Bronchial epithelial cell (primary cell): Measurements from ENCODE around the gene DERL3. TPM values are rescaled to one million over a fixed set of nuclear protein-coding genes. Genes with fewer than 3 reads are reported as not detected.

Source experiments
- DNase-seq: peaks from one replicate; pipeline ENCODE4 v3.0.0-alpha.2; 2010; ENCODE audit warnings: low read depth
- FAIRE-seq: peaks from 2 replicates; lab custom pipeline; 2011; peaks lifted over from hg19 to GRCh38; lab: Jason Lieb, UNC
- H3K27me3 ChIP-seq: 2 replicates; pipeline ENCODE4 v1.5.1; 2011; ENCODE audit warnings: low read length; ENCODE audit not compliant: control insufficient read depth, insufficient read depth
- H3K36me3 ChIP-seq: 2 replicates; pipeline ENCODE4 v1.5.1; 2011; ENCODE audit warnings: low read length; ENCODE audit not compliant: control insufficient read depth, insufficient read depth
- H3K4me3 ChIP-seq: 2 replicates; pipeline ENCODE4 v1.5.1; 2011; ENCODE audit warnings: mild to moderate bottlenecking, low read depth, low read length, control low read depth
- total RNA-seq: library from RNA; depleted of rRNA; stranded (reverse); fragments of >200 nt; gene quantifications from 2 replicates; pipeline ENCODE4 v1.2.1, GENCODE V29; 2014
- TF ChIP-seq, protein P1 (sequence below): IDR thresholded peaks from 2 replicates; pipeline ENCODE4 v1.5.1; 2011; ENCODE audit warnings: mild to moderate bottlenecking, moderate library complexity, low read length, control low read depth, inconsistent platforms; ENCODE audit not compliant: insufficient read depth, severe bottlenecking

The DERL3 gene
- total RNA-seq, 1 donor from 2014 or later = 0.26 TPM

DNA sequence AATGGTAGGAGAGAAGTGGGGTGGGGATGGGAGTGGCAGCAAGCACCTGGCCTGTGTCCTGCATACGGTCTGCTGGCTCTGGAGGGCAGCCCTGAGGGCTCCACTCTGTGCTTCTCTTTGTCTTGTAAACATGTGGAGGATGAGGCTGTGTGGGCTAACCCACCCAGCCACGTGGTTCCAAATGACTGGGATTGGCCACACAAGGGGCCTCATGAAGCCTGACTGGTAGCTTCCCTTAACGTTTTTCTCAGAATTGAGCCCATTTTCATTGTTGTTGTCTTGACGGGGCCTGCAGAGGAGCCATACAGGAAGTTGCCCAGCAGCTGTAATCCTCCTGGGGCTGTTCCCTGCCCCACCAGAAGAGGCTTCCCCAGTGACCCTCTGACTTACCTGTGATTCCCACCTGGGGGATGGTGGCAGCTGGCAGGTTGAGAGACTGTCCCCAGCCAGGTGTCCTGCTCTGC is 18.0 kb downstream of the DERL3 start:
- no peaks in the 10 kb centered on the region for H3K27me3 ChIP-seq
- FAIRE-seq (no peak), DNase-seq (no peak)
- TF ChIP-seq, protein P1, sequence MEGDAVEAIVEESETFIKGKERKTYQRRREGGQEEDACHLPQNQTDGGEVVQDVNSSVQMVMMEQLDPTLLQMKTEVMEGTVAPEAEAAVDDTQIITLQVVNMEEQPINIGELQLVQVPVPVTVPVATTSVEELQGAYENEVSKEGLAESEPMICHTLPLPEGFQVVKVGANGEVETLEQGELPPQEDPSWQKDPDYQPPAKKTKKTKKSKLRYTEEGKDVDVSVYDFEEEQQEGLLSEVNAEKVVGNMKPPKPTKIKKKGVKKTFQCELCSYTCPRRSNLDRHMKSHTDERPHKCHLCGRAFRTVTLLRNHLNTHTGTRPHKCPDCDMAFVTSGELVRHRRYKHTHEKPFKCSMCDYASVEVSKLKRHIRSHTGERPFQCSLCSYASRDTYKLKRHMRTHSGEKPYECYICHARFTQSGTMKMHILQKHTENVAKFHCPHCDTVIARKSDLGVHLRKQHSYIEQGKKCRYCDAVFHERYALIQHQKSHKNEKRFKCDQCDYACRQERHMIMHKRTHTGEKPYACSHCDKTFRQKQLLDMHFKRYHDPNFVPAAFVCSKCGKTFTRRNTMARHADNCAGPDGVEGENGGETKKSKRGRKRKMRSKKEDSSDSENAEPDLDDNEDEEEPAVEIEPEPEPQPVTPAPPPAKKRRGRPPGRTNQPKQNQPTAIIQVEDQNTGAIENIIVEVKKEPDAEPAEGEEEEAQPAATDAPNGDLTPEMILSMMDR = no peak
- H3K36me3 ChIP-seq = peaks cover 37% of the 10 kb centered on the region
- H3K4me3 ChIP-seq = no peak overlapping the region

DNA sequence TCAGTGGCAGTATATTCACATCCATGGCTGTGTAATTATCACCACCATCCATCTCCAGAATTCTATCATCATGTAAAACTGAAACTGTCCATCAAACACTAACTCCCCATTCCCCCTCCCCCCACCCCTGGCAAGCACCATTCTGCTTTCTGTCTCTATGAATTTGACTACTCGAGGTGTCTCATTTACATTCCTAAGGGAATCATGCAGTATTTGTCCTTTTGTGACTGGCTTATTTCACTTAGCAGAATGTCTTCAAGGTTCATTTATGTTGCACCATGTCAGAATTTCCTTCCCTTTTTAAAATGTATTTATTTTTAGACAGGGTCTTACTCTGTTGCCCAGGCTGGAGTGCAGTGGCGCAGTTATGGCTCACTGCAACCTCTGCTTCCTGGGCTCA is 20.3 kb downstream of the DERL3 start:
- Histone ChIP-seq H3K4me3 (no peak overlapping the region), H3K36me3 (peaks cover 30% of the 10 kb centered on the region), H3K27me3 (no peaks in the 10 kb centered on the region)
- TF ChIP-seq, protein P1 = no peak
- FAIRE-seq (no peak), DNase-seq (no peak)

DNA sequence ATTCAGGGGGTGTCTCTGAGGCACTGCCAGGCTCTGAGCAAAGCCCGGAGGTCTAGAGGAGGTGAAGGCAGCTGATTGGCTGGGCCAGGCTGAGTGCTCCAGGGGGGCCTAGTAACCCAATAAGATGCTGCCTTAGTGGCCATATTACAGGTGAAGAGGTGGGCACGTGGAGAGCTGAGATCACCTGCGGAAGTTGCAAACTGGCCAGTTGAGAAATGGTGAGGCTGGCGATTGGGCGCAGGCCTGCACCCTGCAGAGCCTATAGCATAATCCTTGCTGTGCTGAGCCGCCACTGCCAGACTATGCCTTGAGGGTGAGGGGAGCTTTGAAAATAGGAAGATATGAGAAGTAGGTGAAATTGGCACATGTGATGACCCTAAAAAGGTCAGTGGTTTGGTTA is 21.7 kb downstream of the DERL3 start:
- Histone ChIP-seq H3K27me3 (no peaks in the 10 kb centered on the region), H3K36me3 (peaks cover 23% of the 10 kb centered on the region), H3K4me3 (no peak overlapping the region)
- TF ChIP-seq, protein P1 = no peak
- no peak for FAIRE-seq
- DNase-seq = no peak

DNA sequence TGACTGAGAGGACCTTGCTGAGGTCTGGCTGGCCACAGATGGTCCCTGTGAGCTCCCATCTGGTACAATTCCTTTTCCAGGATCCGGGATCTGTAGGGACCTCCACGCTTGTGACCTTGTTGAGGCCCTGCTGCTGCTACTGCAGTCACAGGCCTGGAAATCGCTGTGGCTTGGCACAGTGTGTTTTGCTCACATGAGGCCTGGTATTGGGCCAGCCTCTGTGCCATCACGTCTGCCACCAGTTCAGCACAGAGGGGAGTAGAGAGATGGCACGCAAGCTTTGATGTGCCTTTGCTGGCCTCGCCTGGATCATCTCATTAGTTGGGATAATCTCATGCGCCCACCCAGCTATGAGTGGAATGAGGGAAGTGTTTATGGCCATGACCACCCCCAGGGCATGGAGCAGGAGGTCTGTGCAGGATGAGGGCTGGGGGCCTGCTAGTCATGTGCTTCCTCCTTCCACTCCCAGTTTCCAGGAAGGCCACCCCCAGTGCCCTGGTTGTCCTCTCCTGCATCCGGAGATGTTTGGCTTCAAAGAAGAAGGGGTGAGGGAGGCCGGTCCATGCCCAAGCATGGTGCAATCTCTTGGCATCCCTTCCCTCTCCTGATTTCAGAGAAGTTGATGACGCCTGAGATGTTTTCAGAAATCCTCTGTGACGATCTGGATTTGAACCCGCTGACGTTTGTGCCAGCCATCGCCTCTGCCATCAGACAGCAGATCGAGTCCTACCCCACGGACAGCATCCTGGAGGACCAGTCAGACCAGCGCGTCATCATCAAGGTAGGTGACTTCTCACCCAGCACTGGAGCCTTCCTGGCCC is 22.4 kb downstream of the DERL3 start:
- H3K36me3 ChIP-seq = peaks cover 21% of the 10 kb centered on the region
- H3K27me3 ChIP-seq = no peaks in the 10 kb centered on the region
- DNase-seq = no peak
- peak; percentile 91 for FAIRE-seq
- no peak overlapping the region for H3K4me3 ChIP-seq
- TF ChIP-seq, protein P1 = no peak

DNA sequence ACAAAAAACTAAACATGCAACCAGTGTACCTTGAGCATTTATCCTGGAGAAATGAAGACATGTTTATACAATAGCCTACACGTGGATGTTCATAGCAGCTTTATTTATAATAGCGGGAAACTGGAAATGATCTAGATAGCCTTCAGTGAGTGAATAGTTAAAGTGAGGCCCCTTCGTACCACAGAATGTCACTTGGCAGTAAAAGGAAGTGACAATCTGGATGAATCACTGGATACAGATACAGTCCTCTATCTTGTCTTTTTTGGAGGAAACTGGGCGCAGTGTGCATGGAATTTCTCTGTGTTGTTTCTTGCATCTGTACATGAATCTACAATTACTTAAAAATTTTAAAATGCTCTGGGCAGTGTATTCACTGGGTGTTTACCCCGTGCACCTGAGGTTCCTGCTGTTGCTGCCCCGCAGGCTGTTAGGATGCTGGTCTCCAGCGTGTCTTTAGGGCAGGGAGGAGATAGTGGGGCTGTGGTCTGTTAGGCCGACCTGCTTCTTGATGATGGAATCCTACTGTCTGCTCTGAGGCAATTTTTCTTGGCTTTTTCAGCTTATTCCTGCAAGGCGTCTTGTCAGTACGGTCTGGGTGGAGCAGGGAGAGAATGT is 23.2 kb downstream of the DERL3 start:
- Histone ChIP-seq H3K4me3 (no peak overlapping the region), H3K36me3 (peaks cover 16% of the 10 kb centered on the region)

More for the DNA sequence above, 23.2 kb downstream of the DERL3 start:
- TF ChIP-seq, protein P1 = no peak
- FAIRE-seq (no peak), DNase-seq (no peak)
- no peaks in the 10 kb centered on the region for H3K27me3 ChIP-seq
